HL-60 (cell line): Measurements from ENCODE around the gene ECE2.

Source experiments
- DNase-seq, 2 experiments: peaks; one replicate each; pipeline ENCODE4 v3.0.0-alpha.2; 2010 to 2020; ENCODE audit warnings: low read depth in 1 of 2, low spot score in 1 of 2
- H3K27ac ChIP-seq: fragments of 250-450 bp; sonication (Bioruptor Pico); replicated peaks from 2 replicates; pipeline ENCODE4 v1.5.1; 2020; ENCODE audit warnings: mild to moderate bottlenecking, moderate library complexity
- H3K27me3 ChIP-seq: fragments of 250-450 bp; sonication (Bioruptor Pico); 2 replicates; pipeline ENCODE4 v1.5.1; 2021; ENCODE audit warnings: mild to moderate bottlenecking, moderate library complexity; ENCODE audit not compliant: insufficient read depth, poor library complexity, severe bottlenecking
- H3K4me3 ChIP-seq: replicated peaks from 2 replicates; pipeline ENCODE4 v1.5.1; 2011; ENCODE audit warnings: mild to moderate bottlenecking, control low read depth, low read length; ENCODE audit not compliant: insufficient read depth
- GABPA ChIP-seq: IDR thresholded peaks from 2 replicates; pipeline ENCODE4 v1.6.1; 2012; ENCODE audit warnings: low read depth
- POLR2AphosphoS5 ChIP-seq: IDR thresholded peaks from 2 replicates; pipeline ENCODE4 v1.6.1; 2012; ENCODE audit warnings: low read depth
- SPI1 ChIP-seq: IDR thresholded peaks from 2 replicates; pipeline ENCODE4 v1.6.1; 2012; ENCODE audit warnings: low read depth, mild to moderate bottlenecking, borderline replicate concordance
- TF ChIP-seq, protein P1 (sequence below): IDR thresholded peaks from 2 replicates; pipeline ENCODE4 v1.6.1; 2012; ENCODE audit warnings: low read depth; ENCODE audit not compliant: insufficient replicate concordance
- TF ChIP-seq, protein P2 (sequence below): IDR thresholded peaks from one replicate; pipeline ENCODE4 v1.5.1; 2011; ENCODE audit warnings: low read length, control low read depth, inconsistent platforms; ENCODE audit not compliant: insufficient read depth

ECE2 gene

GRCh38 chr3:184249412-184250166, 26.2 kb upstream of the ECE2 start, which contains the start of gene EEF1AKMT4:
Gene EEF1AKMT4 (plus strand): TSS chr3:184249672. CDS start chr3:184249695, 23 bp downstream.
- peak within 1 kb of the TSS; percentile 94 for H3K27ac ChIP-seq
- peak; percentile 97 to 99 for DNase-seq
- H3K27me3 ChIP-seq: no peaks in the 10 kb centered on the region
- TF ChIP-seq, protein P1, sequence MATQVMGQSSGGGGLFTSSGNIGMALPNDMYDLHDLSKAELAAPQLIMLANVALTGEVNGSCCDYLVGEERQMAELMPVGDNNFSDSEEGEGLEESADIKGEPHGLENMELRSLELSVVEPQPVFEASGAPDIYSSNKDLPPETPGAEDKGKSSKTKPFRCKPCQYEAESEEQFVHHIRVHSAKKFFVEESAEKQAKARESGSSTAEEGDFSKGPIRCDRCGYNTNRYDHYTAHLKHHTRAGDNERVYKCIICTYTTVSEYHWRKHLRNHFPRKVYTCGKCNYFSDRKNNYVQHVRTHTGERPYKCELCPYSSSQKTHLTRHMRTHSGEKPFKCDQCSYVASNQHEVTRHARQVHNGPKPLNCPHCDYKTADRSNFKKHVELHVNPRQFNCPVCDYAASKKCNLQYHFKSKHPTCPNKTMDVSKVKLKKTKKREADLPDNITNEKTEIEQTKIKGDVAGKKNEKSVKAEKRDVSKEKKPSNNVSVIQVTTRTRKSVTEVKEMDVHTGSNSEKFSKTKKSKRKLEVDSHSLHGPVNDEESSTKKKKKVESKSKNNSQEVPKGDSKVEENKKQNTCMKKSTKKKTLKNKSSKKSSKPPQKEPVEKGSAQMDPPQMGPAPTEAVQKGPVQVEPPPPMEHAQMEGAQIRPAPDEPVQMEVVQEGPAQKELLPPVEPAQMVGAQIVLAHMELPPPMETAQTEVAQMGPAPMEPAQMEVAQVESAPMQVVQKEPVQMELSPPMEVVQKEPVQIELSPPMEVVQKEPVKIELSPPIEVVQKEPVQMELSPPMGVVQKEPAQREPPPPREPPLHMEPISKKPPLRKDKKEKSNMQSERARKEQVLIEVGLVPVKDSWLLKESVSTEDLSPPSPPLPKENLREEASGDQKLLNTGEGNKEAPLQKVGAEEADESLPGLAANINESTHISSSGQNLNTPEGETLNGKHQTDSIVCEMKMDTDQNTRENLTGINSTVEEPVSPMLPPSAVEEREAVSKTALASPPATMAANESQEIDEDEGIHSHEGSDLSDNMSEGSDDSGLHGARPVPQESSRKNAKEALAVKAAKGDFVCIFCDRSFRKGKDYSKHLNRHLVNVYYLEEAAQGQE: peak; percentile 51
- TF ChIP-seq SPI1 (peak; percentile 82; the same call in 1 of the 2 replicates), GABPA (peak; percentile 89), POLR2AphosphoS5 (no peak; the same call in 1 of the 2 replicates)
- TF ChIP-seq, protein P2, sequence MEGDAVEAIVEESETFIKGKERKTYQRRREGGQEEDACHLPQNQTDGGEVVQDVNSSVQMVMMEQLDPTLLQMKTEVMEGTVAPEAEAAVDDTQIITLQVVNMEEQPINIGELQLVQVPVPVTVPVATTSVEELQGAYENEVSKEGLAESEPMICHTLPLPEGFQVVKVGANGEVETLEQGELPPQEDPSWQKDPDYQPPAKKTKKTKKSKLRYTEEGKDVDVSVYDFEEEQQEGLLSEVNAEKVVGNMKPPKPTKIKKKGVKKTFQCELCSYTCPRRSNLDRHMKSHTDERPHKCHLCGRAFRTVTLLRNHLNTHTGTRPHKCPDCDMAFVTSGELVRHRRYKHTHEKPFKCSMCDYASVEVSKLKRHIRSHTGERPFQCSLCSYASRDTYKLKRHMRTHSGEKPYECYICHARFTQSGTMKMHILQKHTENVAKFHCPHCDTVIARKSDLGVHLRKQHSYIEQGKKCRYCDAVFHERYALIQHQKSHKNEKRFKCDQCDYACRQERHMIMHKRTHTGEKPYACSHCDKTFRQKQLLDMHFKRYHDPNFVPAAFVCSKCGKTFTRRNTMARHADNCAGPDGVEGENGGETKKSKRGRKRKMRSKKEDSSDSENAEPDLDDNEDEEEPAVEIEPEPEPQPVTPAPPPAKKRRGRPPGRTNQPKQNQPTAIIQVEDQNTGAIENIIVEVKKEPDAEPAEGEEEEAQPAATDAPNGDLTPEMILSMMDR: peak; percentile 69
- peak within 1 kb of the TSS; percentile 95 for H3K4me3 ChIP-seq

DNA sequence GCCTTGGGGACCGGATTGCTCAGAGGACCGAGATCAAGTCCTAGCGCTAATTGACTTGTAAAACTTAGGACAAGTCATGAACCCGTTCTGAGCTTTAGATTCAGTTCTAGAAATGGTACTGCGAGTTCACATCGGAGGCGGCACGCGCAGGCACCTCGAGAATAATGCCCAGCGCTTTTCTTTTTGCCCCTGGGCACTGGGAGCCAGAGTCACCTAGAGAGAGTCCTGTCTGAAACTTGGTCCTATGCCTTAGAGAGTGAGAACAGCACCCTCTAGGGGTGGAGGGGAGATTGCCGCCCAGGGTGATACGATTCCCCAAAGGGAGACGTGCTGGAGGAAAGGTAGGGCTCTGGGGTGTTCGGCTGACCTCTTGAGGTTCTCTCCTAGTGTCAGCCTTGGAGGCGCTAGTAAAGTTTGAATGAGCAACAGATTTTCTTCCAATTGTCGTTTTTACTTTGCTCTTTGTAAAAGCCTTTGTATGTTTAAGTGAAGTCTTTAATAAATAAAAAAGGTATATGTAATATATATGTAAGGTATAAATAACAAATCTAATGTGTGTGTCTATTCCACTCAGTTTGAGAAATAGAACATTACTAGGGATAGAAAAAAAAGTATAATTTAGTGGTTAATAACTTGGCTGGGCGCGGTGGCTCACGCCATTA, 25.5 kb upstream of the ECE2 start:
- TF ChIP-seq, protein P2: peak; percentile 95
- no peak for TF ChIP-seq GABPA
- TF ChIP-seq POLR2AphosphoS5: no peak
- peak overlapping the region; percentile 94 for H3K27ac ChIP-seq

DNA sequence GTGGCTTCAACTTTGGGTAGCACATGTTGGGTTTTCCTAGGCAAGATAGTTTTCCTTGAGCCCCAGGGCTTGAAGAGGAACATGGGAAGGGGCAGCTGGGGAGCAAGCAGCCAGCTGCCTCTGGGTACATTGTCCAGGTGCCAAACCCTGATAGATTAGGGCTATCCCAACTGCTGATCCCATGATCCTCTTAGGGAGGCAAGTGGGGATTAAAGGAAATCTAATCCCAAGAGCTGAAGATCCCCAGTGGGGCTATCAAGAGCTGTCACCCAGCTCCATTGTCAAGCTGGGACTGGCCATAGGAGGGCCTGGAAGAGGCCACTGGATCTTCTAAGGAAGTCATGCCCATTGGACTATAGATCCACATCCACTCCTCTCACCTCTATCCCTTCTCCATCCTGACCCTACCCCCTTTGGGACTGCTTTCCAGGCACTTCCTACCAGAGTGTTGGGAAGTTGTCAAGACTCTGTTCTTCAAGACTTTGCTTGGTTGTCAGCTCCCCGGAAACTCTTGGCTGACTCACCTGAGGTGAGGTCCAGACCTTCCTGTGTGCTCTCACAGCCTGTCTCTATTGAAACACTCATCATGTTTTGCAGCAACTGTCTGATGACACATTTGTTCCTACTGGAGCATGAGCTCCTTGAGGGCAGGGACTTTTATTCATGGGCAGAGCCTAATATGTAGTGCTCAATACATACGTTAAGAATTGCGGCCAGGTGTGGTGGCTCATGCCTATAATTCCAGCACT, 20.4 kb upstream of the ECE2 start:
- TF ChIP-seq, protein P1: no peak
- TF ChIP-seq POLR2AphosphoS5 (no peak), GABPA (no peak), SPI1 (no peak)
- TF ChIP-seq, protein P2: no peak
- DNase-seq: no peak
- no peak overlapping the region for H3K4me3 ChIP-seq
- no peak overlapping the region for H3K27ac ChIP-seq
- H3K27me3 ChIP-seq: peaks cover 4% of the 10 kb centered on the region

More for the DNA sequence above, 25.5 kb upstream of the ECE2 start:
- DNase-seq: peak; percentile 81 to 95
- Histone ChIP-seq H3K4me3 (peak overlapping the region; percentile 95), H3K27me3 (no peaks in the 10 kb centered on the region)
